GM12878 (cell line): ENCODE measurements around the gene CD55. TPM values are rescaled to one million over a fixed set of nuclear protein-coding genes. Genes with fewer than 3 reads are reported as not detected.

Experiments
- ATAC-seq: fragments of 200-7000 bp; cut with Tn5 transposase; 3 replicates; pipeline ENCODE4 v1.9.1; 2020; ENCODE audit warnings: mild to moderate bottlenecking, moderate library complexity
- BruUV-seq: library from RNA; stranded (reverse); fragments of 400-500 nt; replicated peaks from 2 replicates; lab custom pipeline; 2021; lab: Mats Ljungman, UMichigan
- CTCF ChIA-PET: fragments of 300-600 bp; sonication (Branson Sonifier 250); formaldehyde crosslinking; extraction: SDS; loops from one replicate; lab custom pipeline; 2021; ENCODE audit warnings: inconsistent platforms; lab: Yijun Ruan, JAX
- POLR2A ChIA-PET: fragments of 350-600 bp; formaldehyde crosslinking; extraction: SDS; loops from one replicate; lab custom pipeline; 2021; ENCODE audit warnings: inconsistent platforms; lab: Charles Lee
- RAD21 ChIA-PET: fragments of 300-600 bp; sonication (Branson Sonifier 250); formaldehyde crosslinking; loops from one replicate; lab custom pipeline; 2023; ENCODE audit warnings: antibody characterized with exemption; ENCODE audit not compliant: unreplicated experiment; lab: Charles Lee
- SMC1A ChIA-PET: fragments of 300-600 bp; sonication (Branson Sonifier 250); formaldehyde crosslinking; loops from one replicate; lab custom pipeline; 2023; ENCODE audit not compliant: unreplicated experiment, uncharacterized antibody; lab: Charles Lee
- DNase-seq: peaks from one replicate; pipeline ENCODE4 v3.0.0-alpha.2; 2011; ENCODE audit warnings: low read depth, low spot score
- FAIRE-seq: peaks from 3 replicates; lab custom pipeline; 2011; peaks lifted over from hg19 to GRCh38; lab: Jason Lieb, UNC
- H2AFZ ChIP-seq: 2 replicates; pipeline ENCODE4 v1.6.0; 2011; ENCODE audit warnings: low read depth, low read length, control low read depth; ENCODE audit not compliant: control insufficient read depth
- H3K27ac ChIP-seq: 2 replicates; pipeline ENCODE4 v1.5.1; 2011; ENCODE audit warnings: control low read depth; ENCODE audit not compliant: control insufficient read depth, insufficient read depth
- H3K27me3 ChIP-seq, 2 experiments: replicated peaks in 1 of 2; 2 replicates each; pipeline versions ENCODE4 v1.6.0 to v1.6.1; 2011; ENCODE audit warnings: low read length in 1 of 2; ENCODE audit not compliant: control insufficient read depth in 2 of 2, insufficient read depth in 2 of 2
- H3K36me3 ChIP-seq, 2 experiments: 2 replicates each; pipeline ENCODE4 v1.5.1; 2011; ENCODE audit warnings: low read length in 1 of 2; ENCODE audit not compliant: control insufficient read depth in 2 of 2, insufficient read depth in 2 of 2
- H3K4me1 ChIP-seq: 2 replicates; pipeline ENCODE4 v1.6.1; 2011; ENCODE audit warnings: mild to moderate bottlenecking, low read length, moderate library complexity, mixed read lengths; ENCODE audit not compliant: control insufficient read depth, insufficient read depth
- H3K4me2 ChIP-seq: 2 replicates; pipeline ENCODE4 v1.6.0; 2011; ENCODE audit warnings: control low read depth; ENCODE audit not compliant: control insufficient read depth, insufficient read depth
- H3K4me3 ChIP-seq: fragments of 200-600 bp; sonication (generic); 2 replicates; pipeline ENCODE4 v1.5.1; 2016
- H3K79me2 ChIP-seq: 2 replicates; pipeline ENCODE4 v1.6.0; 2011; ENCODE audit warnings: low read length; ENCODE audit not compliant: control insufficient read depth, insufficient read depth
- H3K9ac ChIP-seq: 2 replicates; pipeline ENCODE4 v1.8.0; 2011; ENCODE audit warnings: low read length, control low read depth, mixed read lengths; ENCODE audit not compliant: control insufficient read depth, insufficient read depth
- H3K9me3 ChIP-seq: replicated peaks from 3 replicates; pipeline ENCODE4 v1.5.1; 2011; ENCODE audit warnings: mild to moderate bottlenecking, low read length; ENCODE audit not compliant: control insufficient read depth, insufficient read depth
- H4K20me1 ChIP-seq: 2 replicates; pipeline ENCODE4 v1.6.0; 2011; ENCODE audit not compliant: control insufficient read depth, insufficient read depth
- DPF2 ChIP-seq: fragments of 450-650 bp; IDR thresholded peaks from 2 replicates; pipeline ENCODE4 v1.6.1; 2017; ENCODE audit warnings: mild to moderate bottlenecking
- MTA3 ChIP-seq: IDR thresholded peaks from 2 replicates; pipeline ENCODE4 v1.6.1; 2012; ENCODE audit warnings: low read length, inconsistent platforms, borderline replicate concordance
- PML ChIP-seq: IDR thresholded peaks from 2 replicates; pipeline ENCODE4 v1.6.1; 2012; ENCODE audit warnings: low read length, inconsistent platforms
- SMARCA5 ChIP-seq: fragments of 450-650 bp; IDR thresholded peaks from 2 replicates; pipeline ENCODE4 v1.6.1; 2017; ENCODE audit warnings: mild to moderate bottlenecking
- SREBF1 ChIP-seq: IDR thresholded peaks from 2 replicates; pipeline ENCODE4 v1.6.1; 2012; ENCODE audit warnings: mild to moderate bottlenecking, low read length
- TARDBP ChIP-seq: IDR thresholded peaks from 2 replicates; pipeline ENCODE4 v1.6.1; 2016; ENCODE audit warnings: borderline replicate concordance
- USF1 ChIP-seq: IDR thresholded peaks from 2 replicates; pipeline ENCODE4 v1.6.1; 2011; ENCODE audit warnings: borderline replicate concordance, low read depth, mild to moderate bottlenecking, moderate library complexity, mixed read lengths, low read length; ENCODE audit not compliant: insufficient read depth; ENCODE audit errors: extremely low read length
- ZNF274 ChIP-seq: IDR thresholded peaks from one replicate; pipeline ENCODE4 v1.8.0; 2011; ENCODE audit not compliant: insufficient read length, insufficient read depth
- ZZZ3 ChIP-seq: IDR thresholded peaks from 2 replicates; pipeline ENCODE4 v1.6.1; 2011; ENCODE audit warnings: low read depth; ENCODE audit not compliant: control insufficient read depth, insufficient read length
- WGBS: methylation state at CpG from one replicate; pipeline ENCODE4 v1.1.6; 2016; ENCODE audit warnings: low lambda C conversion rate; ENCODE audit not compliant: insufficient replicate concordance, insufficient coverage; ENCODE audit errors: missing lambda C conversion rate; 5-methylcytosine and 5-hydroxymethylcytosine counted together
- in situ Hi-C: fragments of 300-500 bp; cut with MboI; formaldehyde crosslinking; loops from 9 replicates; pipeline ENCODE4 v1.14.3; 2018; ENCODE audit warnings: mixed read lengths
- intact Hi-C: fragments of 100-400 bp; cut with micrococcal nuclease; formaldehyde crosslinking; loops from one replicate; pipeline ENCODE4 v1.14.2; 2022; ENCODE audit not compliant: unreplicated experiment
- polyA plus RNA-seq, 11 experiments: library from polyadenylated mRNA; depleted of rRNA in 4 of 11; unstranded in 6 of 11; stranded (reverse) in 5 of 11; fragments of >200 nt; fragmentation: Nextera tagmentation in 4 of 11; fragmentation: Illumina TruSeq in 1 of 11; extraction: Ambion mirVana in 4 of 11; extraction: Trizol in 1 of 11; gene quantifications; 1 replicate in 1 of 11; 2 replicates in 10 of 11; pipeline versions ENCODE4 v1.2.1 to v1.2.3, GENCODE V29; 2011 to 2016; ENCODE audit warnings: inconsistent platforms in 2 of 11, missing spikeins in 2 of 11, low read depth in 1 of 11
- total RNA-seq, 4 experiments: library from RNA; depleted of rRNA in 3 of 4; stranded (reverse); fragments of >200 nt in 3 of 4; fragmentation: Illumina TruSeq in 1 of 4; extraction: Trizol in 1 of 4; gene quantifications; 2 replicates each; pipeline versions ENCODE4 v1.2.1 to v1.2.3, GENCODE V29; 2013 to 2021
- TF ChIP-seq, protein P1 (sequence below): fragments of 450-650 bp; IDR thresholded peaks from 2 replicates; pipeline ENCODE4 v1.6.1; 2017; ENCODE audit warnings: mild to moderate bottlenecking, moderate library complexity

The CD55 gene
- total and polyA plus RNA-seq, 10 of the 15 experiments (the other 5 are each of a cell fraction or from before 2014, with no cell fraction given): 5.2 to 46.5 (median 15.1) TPM

DNA sequence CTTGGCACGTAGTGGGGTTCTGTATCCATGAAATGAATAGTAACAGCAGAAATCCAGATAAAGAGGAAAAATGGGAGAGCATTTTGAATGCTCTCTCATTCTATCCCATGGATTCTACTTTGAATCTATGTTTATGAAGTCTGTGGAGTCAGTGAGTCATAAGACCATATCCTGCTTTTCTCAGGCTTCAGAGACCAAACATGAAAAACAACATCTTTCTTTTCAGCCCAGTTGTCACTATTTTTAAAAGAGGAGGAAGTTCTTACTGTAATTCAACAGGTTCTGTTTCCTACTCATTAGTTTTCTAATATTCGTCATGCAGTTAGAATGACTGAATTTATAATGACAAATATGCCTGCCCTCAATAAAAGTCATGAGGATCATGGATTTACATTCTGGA, 39.4 kb upstream of the CD55 start:
- H3K9ac ChIP-seq: no peak overlapping the region
- no peak overlapping the region for H3K4me2 ChIP-seq
- in situ Hi-C loops: no loop called here
- no peaks in the 10 kb centered on the region for H3K27me3 ChIP-seq
- no peaks in the 10 kb centered on the region for H3K4me1 ChIP-seq
- H3K79me2 ChIP-seq: no peaks in the 10 kb centered on the region
- ATAC-seq (no peak), FAIRE-seq (no peak)
- H4K20me1 ChIP-seq: no peaks in the 10 kb centered on the region
- POLR2A ChIA-PET: no interaction called here
- RAD21 ChIA-PET: no interaction called here
- no TSS peak for BruUV-seq
- no peaks in the 10 kb centered on the region for H3K9me3 ChIP-seq
- no peak overlapping the region for H2AFZ ChIP-seq
- TF ChIP-seq TARDBP (no peak), USF1 (no peak), PML (no peak), DPF2 (no peak), SMARCA5 (no peak), ZNF274 (no peak), ZZZ3 (no peak), SREBF1 (no peak), MTA3 (no peak)
- TF ChIP-seq, protein P1, sequence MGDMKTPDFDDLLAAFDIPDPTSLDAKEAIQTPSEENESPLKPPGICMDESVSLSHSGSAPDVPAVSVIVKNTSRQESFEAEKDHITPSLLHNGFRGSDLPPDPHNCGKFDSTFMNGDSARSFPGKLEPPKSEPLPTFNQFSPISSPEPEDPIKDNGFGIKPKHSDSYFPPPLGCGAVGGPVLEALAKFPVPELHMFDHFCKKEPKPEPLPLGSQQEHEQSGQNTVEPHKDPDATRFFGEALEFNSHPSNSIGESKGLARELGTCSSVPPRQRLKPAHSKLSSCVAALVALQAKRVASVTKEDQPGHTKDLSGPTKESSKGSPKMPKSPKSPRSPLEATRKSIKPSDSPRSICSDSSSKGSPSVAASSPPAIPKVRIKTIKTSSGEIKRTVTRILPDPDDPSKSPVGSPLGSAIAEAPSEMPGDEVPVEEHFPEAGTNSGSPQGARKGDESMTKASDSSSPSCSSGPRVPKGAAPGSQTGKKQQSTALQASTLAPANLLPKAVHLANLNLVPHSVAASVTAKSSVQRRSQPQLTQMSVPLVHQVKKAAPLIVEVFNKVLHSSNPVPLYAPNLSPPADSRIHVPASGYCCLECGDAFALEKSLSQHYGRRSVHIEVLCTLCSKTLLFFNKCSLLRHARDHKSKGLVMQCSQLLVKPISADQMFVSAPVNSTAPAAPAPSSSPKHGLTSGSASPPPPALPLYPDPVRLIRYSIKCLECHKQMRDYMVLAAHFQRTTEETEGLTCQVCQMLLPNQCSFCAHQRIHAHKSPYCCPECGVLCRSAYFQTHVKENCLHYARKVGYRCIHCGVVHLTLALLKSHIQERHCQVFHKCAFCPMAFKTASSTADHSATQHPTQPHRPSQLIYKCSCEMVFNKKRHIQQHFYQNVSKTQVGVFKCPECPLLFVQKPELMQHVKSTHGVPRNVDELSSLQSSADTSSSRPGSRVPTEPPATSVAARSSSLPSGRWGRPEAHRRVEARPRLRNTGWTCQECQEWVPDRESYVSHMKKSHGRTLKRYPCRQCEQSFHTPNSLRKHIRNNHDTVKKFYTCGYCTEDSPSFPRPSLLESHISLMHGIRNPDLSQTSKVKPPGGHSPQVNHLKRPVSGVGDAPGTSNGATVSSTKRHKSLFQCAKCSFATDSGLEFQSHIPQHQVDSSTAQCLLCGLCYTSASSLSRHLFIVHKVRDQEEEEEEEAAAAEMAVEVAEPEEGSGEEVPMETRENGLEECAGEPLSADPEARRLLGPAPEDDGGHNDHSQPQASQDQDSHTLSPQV: no peak
- TF ChIP-seq, all 136 proteins: peak for 0
- no peak for DNase-seq
- intact Hi-C loops: no loop called here
- no peak overlapping the region for H3K27ac ChIP-seq
- CTCF ChIA-PET: no interaction called here
- no peaks in the 10 kb centered on the region for H3K36me3 ChIP-seq
- WGBS: 0% methylated on average over 2 of the region's 2 CpGs
- SMC1A ChIA-PET: no interaction called here
- no peak overlapping the region for H3K4me3 ChIP-seq
